Loucy (cell line): ENCODE data around the gene LRRC25.

ENCODE experiments used
- EZH2phosphoT487 ChIP-seq: fragments of 200-600 bp; IDR thresholded peaks from 2 replicates; pipeline ENCODE4 v1.6.1; 2018; ENCODE audit warnings: antibody characterized with exemption, mild to moderate bottlenecking, moderate library complexity, borderline replicate concordance
- TF ChIP-seq, protein P1 (sequence below): fragments of 200-600 bp; sonication (generic); conservative IDR thresholded peaks from 2 replicates; pipeline ENCODE4 v1.5.1; 2014; ENCODE audit warnings: mild to moderate bottlenecking, antibody characterized with exemption, low read length

GRCh38 chr19:18428787-18429674, 31.6 kb upstream of the LRRC25 start:
- TF ChIP-seq, protein P1, sequence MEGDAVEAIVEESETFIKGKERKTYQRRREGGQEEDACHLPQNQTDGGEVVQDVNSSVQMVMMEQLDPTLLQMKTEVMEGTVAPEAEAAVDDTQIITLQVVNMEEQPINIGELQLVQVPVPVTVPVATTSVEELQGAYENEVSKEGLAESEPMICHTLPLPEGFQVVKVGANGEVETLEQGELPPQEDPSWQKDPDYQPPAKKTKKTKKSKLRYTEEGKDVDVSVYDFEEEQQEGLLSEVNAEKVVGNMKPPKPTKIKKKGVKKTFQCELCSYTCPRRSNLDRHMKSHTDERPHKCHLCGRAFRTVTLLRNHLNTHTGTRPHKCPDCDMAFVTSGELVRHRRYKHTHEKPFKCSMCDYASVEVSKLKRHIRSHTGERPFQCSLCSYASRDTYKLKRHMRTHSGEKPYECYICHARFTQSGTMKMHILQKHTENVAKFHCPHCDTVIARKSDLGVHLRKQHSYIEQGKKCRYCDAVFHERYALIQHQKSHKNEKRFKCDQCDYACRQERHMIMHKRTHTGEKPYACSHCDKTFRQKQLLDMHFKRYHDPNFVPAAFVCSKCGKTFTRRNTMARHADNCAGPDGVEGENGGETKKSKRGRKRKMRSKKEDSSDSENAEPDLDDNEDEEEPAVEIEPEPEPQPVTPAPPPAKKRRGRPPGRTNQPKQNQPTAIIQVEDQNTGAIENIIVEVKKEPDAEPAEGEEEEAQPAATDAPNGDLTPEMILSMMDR: 0 out of 2 replicates have a peak, but pooled peaks have one; percentile 19
- no peak for TF ChIP-seq EZH2phosphoT487
